GM18511 (cell line): Measurements from ENCODE around the gene IL17RB.

ENCODE experiments used
- ATAC-seq: cut with Tn5 transposase; IDR thresholded peaks from one replicate; pipeline ENCODE4 v1.9.1; 2021; ENCODE audit warnings: mild to moderate bottlenecking, moderate library complexity; ENCODE audit not compliant: unreplicated experiment

The IL17RB gene

GRCh38 chr3:53858096-53858741 is 11.9 kb downstream of the IL17RB start:
- no peak for ATAC-seq

- ATAC-seq: no peak
Observed at GRCh38 chr3:53859178-53859577, 12.8 kb downstream of the IL17RB start.

GRCh38 chr3:53860196-53860595 is 13.8 kb downstream of the IL17RB start:
- ATAC-seq: no peak

GRCh38 chr3:53862241-53862640 is 15.9 kb downstream of the IL17RB start:
- ATAC-seq: no peak

GRCh38 chr3:53863145-53863544 is 16.8 kb downstream of the IL17RB start:
- no peak for ATAC-seq

GRCh38 chr3:53865732-53866499 is 19.5 kb downstream of the IL17RB start:
- no peak for ATAC-seq

GRCh38 chr3:53880396-53881345 is 34.3 kb downstream of the IL17RB start:
- no peak for ATAC-seq

- ATAC-seq: peak; percentile 89
Observed at GRCh38 chr3:53881691-53882593, 35.6 kb downstream of the IL17RB start, which contains the start of gene ACTR8. Gene ACTR8, minus strand, starts transcription at chr3:53882152. Its CDS starts 51 bp downstream, at chr3:53882101.

- no peak for ATAC-seq
Observed at GRCh38 chr3:53883008-53883407, 36.6 kb downstream of the IL17RB start.

- ATAC-seq: no peak
Observed at GRCh38 chr3:53884623-53885022, 38.3 kb downstream of the IL17RB start.

GRCh38 chr3:53885239-53885638 is 38.9 kb downstream of the IL17RB start:
- ATAC-seq: no peak

- no peak for ATAC-seq
Observed at GRCh38 chr3:53887446-53887845, 41.1 kb downstream of the IL17RB start.

- ATAC-seq: no peak
Observed at GRCh38 chr3:53888232-53888631, 41.9 kb downstream of the IL17RB start.

- ATAC-seq: no peak
Observed at GRCh38 chr3:53890726-53891475, 44.5 kb downstream of the IL17RB start.

- ATAC-seq: peak; percentile 97
Observed at GRCh38 chr3:53891497-53892285, 45.3 kb downstream of the IL17RB start, which contains the start of gene SELENOK. Gene SELENOK, minus strand, starts transcription at chr3:53891859.

- no peak for ATAC-seq
Observed at GRCh38 chr3:53892286-53892637, 45.9 kb downstream of the IL17RB start.

GRCh38 chr3:53899750-53900149 is 53.4 kb downstream of the IL17RB start:
- no peak for ATAC-seq

GRCh38 chr3:53900666-53901331 is 54.4 kb downstream of the IL17RB start:
- no peak for ATAC-seq
